Retinal pigment epithelial cell (primary cell): ENCODE results near the gene GOLGA7B.

ENCODE experiments used
- DNase-seq: peaks from one replicate; pipeline ENCODE4 v3.0.0-alpha.2; 2010; ENCODE audit warnings: low read depth
- H3K4me3 ChIP-seq: 2 replicates; pipeline ENCODE4 v1.5.1; 2011; ENCODE audit warnings: mild to moderate bottlenecking, low read length, control low read depth, moderate library complexity
- CTCF ChIP-seq: conservative IDR thresholded peaks from 2 replicates; pipeline ENCODE4 v1.5.1; 2011; ENCODE audit warnings: low read depth, low read length, control low read depth, inconsistent platforms

Gene GOLGA7B

DNA sequence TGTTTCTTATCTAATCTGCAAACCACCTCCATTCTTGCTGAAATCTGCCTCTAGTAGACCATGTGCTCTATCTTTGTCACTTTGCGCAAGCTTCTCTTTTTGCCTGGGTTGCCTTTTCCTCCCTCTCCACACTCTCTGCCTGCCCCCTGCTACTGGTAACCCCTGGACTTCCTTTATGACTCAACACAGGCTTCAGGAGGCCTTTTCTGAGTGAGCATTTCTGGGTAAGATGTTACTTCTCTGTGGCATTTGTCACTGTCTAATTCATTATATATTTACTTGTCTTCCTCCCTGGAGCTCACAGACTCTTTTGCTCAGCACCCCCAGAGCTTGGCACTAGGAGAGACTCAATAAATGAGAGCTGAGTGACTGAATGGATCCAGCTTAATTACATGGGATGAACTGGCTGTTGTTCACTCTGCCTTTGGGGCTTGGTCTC is 8.4 kb downstream of the GOLGA7B start:
- H3K4me3 ChIP-seq: no peak overlapping the region
- no peak for DNase-seq
- no peak for TF ChIP-seq CTCF

DNA sequence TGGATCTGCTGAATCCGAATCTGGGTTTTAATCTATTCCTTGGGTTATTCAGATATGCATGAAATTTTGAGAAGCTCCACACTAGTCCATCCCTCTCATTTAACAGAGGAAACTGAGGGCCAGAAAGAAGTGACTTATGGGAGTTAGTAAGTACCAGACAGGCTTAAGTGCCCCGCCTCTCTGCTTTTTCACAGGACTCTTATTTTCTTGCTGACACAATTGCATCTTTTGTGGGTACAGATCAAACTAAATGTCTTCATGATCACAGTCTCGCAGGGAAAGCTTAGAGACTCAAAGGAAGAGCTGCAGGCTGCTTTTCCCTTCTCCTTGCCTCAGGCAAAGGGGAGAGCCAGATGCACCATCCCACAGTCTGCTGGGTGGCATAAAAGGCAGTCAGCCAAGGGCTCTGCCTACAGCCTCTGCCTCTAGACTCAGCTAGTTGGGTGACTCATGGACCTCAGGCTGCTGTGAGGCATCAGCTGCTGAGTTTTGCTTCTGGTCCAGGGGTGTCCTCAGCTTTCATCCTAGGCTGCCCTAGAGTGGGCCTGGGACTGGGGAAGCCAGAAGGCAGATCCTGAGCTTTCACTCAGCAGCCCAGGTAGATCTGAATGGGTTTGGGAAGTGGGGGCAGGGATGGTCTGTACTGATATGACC is 11.6 kb downstream of the GOLGA7B start:
- H3K4me3 ChIP-seq: no peak overlapping the region
- TF ChIP-seq CTCF: no peak
- peak; percentile 75 for DNase-seq

GRCh38 chr10:97861924-97862323 is 12.3 kb downstream of the GOLGA7B start:
- no peak for DNase-seq

GRCh38 chr10:97863808-97864207 is 14.2 kb downstream of the GOLGA7B start:
- H3K4me3 ChIP-seq: no peak overlapping the region
- no peak for TF ChIP-seq CTCF
- DNase-seq: no peak

More at GRCh38 chr10:97861924-97862323, 12.3 kb downstream of the GOLGA7B start:
- no peak for TF ChIP-seq CTCF
- H3K4me3 ChIP-seq: no peak overlapping the region

GRCh38 chr10:97865488-97865887 is 15.8 kb downstream of the GOLGA7B start:
- H3K4me3 ChIP-seq: no peak overlapping the region
- TF ChIP-seq CTCF: no peak

DNA sequence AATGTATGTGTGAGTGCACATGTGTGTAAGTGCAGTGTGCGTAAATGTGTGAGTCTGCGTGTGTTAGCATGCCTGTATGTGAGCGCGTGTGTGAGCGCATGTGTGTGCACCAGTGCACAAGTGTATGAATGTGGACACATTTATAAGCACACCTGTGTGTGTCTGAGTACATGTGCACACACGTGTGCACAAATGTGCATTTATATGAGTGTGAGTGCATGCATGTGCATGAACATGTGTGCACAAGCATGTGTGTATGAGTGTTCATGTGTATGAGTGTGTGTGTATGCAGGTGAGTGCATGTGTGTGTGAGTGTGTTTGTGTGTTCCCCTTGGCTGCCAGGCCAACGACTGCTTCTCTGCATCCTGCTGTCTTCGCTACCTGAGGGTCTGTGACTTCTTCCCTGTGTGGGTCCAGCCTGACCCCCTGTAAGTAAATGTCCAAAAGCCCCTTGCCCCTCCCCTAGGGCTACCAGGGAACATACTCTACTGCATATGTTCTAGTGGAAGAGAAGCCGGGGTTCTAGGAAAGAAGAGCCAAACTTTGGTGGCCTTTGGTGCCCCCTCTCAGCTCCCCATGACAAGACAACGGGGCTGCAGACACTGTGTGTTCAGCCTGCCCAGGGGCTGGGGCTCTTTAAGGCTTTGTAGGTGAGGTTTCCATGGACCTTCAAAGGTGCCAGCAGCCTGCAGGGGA is 17.0 kb downstream of the GOLGA7B start:
- TF ChIP-seq CTCF: no peak
- H3K4me3 ChIP-seq: no peak overlapping the region
- DNase-seq: no peak

More at GRCh38 chr10:97865488-97865887, 15.8 kb downstream of the GOLGA7B start:
- no peak for DNase-seq
